Glomerular visceral epithelial cell (primary cell): Measurements from ENCODE around the gene ZNF579.
"Not testable (repeated sequence)": the region's sequence is repeated elsewhere in the genome, so short reads cannot be mapped to it uniquely, and the experiment has no call there.

Experiments
- DNase-seq: peaks from one replicate; pipeline ENCODE4 v3.0.0-alpha.2; 2016; ENCODE audit errors: extremely low spot score

The ZNF579 gene

DNA sequence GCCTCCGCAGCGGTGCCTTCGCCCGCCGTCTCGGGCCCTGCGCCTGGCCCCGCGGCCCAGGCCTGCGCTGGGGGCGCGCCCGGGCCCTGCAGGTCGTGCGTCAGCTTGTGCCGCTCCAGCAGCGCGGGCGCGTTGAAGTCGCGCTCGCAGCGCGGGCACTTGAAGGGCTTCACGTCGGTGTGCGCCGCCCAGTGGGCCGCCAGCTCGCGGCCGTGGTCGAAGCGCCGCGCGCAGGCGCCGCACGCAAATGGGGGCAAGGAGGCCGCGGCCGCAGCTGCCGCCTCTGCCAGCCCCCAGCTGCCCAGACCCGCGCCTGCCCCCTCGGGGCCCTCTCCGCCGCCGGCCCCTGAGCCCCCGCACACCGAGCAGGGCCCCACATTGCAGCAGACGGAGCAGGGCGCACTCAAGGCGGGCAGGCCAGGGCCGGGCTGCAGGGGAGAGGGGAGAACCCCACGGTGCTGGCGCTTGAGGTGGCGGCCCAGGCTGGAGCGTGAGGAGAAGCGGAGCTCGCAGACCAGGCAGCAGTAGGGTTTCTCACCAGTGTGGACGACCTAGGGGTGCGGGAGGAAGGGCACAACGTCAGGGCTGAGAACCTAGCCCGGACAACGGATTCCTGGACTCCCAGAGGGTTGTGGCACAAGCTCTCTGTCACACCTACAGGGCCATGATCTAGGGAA lies 12.6 kb upstream of the ZNF579 start:
- DNase-seq: no peak

DNA sequence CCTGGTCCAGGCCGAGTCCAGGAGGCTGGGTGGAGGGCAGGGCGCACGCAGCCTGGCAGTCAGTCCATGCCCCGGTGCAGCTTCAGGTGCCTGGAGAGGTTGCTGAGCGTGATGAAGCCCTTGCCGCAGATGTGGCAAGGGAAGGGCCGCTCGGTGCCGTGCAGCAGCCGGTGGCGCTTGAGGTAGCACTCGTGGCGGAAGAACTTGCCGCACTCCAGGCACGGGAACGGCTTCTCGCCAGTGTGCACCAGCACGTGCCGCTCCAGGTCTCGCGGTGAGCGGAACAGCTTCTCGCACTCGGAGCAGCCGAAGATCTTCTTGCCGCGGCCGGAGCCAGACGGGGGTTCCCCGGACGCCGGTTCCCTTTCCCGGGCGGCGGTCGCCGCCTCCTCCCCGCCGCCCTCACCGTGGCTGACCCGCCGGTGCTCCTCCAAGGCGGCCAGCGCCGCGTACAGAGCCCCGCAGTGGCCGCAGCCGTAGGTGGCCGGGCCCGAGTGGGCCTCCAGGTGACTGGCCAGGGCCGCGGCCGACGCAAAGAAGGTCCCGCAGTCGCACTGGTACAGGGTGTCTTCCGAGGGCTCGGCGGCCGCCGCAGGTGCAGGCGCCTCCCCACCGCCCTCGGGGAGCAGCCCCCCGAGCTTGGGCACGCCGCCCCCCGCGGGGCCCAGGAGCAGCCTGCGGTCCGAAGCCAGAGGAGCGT lies 11.9 kb upstream of the ZNF579 start:
- DNase-seq: no peak

DNA sequence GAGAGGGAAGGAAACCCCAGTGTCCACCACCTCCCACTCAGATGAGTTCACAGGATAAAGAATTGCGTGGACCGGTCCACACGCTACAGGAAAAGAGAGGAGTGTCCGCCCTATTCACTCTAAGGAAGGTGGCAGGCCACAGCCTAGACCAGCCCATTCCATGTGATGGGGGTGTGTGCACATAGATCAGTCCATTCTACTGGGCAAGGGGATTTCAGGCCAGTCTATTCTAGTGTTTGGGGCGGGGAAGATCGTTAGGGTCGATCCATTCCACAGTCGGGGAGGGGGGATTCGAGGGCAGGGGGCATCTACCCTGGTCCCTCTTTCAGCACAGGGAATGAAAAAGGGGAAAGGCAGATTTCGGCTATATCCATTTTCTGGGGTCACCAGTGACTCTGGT lies 10.9 kb upstream of the ZNF579 start:
- no peak for DNase-seq

DNA sequence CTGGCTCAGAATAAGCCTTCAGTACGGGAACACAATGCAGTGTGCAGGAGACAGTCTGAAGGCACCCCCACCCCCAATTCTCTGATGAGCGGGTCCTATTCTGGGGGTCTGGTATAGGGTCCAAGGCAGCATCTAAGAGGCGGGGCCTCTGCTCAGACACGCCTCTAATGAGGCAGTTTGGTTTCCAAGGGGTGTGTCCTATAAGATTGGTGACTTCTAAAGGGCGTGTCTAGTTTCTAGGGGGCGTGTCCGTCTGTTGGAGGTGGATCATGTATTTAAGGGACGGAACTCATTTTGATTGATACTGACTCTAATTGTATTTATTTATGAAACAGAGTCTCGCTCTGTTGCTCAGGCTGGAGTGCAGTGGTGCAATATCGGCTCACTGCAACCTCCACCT lies 10.0 kb upstream of the ZNF579 start:
- DNase-seq: no peak

DNA sequence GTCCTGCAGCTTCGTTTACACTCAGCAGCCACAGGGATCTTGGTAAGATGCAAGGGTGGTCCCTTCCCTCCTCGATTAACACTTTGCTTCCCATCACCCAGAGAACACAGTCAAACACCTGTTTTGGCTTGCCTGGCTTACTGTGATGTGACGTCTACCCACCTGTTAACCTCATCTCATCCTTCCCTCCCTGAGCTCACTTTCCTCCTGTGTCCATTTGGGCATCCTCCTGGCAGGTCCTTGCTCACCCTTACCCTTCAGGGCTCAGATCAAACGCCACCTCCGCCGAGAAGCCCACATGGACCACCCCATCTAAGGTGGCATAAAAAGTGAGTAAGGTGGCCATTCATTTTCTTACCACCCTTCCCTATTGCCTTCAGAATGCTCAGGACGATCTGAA lies 9.5 kb upstream of the ZNF579 start:
- no peak for DNase-seq

DNA sequence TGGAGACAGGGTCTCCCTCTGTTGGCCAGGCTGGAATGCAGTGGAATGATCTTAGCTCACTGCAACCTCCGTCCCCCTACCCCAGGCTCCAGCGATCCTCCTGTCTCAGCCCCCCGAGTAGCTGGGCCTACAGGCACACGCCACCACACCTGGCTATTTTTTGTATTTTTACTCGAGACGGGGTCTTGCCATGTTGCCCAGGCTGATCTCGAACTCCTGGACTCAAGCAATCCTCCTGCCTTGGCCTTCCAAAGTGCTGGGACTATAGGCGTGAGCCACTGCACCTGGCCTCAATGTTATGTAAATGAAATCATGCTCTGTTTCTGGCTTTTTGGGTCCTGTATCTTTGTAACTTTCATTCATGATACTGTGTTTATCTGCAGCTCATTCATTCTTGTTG lies 8.1 kb upstream of the ZNF579 start:
- no peak for DNase-seq

DNA sequence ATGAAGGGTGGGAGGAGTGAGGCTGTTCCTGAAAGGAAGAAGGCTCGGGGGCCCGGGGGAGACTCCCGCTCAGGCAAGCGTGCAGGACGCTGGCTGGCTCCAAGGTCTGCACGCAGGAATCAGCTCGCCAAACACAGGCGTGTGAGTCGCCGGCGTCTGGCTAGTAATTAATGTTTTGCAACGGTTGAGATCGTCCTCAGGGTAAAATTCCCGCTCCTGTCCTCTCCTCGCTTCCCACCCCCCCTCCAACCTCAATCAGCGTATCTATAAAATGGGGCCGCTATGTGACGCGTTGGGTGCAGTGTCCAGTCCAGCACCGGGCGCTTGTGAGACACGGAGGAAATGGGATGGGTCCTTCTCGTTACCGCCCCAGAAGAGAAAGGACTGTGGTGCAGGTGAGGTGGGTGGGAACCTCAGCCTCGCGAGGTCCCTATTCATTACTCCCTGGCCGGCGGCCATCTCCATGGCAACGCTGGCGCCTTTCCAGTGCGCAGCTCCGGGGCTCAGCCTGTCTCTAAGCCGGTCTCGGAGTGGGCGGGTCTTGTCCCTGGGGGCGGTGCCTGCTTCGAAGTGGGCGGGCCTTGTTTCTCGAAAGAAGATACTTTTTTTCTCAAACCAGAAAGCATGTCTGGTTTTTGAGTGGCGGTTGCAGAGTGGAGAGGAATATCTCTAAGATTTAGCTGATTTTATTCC lies 6.5 kb upstream of the ZNF579 start:
- DNase-seq: peak; percentile 98

DNA sequence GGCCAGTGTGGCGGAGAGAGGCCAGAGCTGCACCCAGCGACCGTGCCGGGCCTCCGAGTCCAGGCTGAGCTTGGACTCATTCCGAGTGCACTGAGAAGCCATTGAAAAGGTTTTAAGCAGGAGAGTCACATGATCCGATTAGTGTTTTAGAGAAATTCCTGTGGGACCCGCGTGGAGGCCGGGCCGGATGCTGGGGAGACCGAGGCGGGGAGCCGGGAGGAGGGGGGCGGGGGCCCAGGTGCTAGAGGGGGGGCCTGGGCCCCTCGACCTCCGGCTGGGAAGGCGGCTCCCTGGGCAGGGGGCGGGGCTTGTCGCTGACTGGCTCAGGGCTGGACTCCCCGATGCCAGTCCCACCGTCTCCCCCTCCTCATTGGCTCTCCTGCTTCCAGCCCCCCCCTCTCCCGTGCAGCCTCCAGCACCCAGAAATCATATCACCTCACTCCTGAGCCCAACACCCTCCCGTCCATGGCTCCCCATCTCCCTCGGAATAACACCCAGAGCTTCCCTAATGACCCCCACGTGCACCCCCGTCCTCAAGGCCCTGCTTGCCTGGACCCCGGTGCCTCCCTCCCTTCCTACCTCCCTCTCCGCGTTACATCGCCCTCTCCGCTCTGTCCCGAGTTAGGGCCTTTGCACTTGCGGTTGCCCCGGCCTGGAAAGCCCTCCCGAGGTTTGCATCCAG lies 5.2 kb upstream of the ZNF579 start:
- DNase-seq: peak; percentile 91

DNA sequence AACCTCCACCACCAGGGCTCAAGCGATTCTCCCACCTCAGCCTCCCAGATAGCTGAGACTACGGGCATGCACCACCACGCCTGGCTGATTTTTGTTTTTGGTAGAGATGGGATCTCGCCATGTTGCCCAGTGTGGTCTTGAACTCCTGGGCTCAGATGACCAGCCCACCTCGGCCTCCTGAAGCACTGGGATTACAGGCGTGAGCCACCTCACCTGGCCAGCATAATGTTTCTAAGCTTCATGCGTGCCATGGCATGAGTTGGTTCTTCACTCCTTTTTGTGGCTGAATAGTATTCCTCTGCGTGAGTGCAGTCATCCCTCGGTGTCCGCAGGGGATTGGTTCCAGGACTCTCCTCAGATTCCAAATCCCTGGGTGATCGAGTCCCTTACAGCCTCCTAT lies 4.2 kb upstream of the ZNF579 start:
- DNase-seq: no peak

DNA sequence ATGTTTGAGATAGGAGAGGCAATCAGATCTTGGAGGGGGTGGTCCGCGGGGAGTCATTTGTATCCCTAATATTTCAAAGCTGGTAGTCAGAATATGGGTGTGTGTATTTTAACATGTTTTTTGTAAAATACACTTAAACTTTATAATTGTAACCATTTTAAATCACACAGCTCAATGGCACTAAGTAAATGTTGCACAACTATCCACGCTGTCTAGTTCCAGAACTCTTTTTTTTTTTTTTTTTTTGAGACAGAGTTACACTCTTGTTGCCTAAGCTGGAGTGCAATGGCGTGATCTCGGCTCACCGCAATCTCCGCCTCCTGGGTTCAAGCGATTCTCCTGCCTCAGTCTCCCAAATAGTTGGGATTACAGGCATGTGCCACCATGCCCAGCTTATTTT lies 3.2 kb upstream of the ZNF579 start:
- DNase-seq: not testable (repeated sequence)

DNA sequence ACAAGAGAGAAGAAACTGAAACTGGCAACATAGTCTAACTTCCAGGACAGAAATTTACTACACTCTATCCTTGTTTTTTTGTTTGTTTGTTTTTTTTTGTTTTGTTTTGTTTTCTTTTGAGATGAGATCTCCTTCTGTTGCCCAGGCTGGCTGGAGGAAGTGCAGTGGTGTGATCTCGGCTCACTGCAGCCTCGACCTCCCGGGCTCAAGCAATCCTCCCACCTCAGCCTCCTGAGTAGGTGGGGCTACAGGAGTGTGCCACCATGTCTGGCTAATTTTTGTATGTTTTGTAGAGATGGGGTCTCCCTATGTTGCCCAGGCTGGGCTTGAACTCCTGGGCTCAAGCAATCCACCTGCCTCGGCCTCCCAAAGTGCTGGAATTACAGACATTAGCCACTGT lies 1.6 kb upstream of the ZNF579 start:
- not testable (repeated sequence) for DNase-seq

DNA sequence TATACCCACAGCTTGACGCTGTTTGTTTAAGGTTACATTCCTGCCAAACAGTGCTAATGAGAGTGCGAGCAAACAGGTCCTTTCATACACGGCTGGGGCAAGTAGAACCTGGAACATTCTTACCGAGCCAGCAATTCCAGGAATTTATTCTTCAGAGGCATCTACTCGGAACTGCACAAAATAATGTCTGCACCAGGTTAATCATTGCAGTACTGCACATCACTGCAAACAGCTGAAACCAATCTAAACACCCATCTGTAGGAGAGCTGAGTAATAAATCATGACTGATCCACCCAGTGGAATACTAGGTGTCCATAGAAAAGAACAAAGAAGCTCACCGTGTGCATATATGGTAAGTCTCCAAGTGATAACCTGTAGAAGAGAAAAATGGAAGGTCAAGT lies 1.2 kb upstream of the ZNF579 start:
- DNase-seq: peak; percentile 81

DNA sequence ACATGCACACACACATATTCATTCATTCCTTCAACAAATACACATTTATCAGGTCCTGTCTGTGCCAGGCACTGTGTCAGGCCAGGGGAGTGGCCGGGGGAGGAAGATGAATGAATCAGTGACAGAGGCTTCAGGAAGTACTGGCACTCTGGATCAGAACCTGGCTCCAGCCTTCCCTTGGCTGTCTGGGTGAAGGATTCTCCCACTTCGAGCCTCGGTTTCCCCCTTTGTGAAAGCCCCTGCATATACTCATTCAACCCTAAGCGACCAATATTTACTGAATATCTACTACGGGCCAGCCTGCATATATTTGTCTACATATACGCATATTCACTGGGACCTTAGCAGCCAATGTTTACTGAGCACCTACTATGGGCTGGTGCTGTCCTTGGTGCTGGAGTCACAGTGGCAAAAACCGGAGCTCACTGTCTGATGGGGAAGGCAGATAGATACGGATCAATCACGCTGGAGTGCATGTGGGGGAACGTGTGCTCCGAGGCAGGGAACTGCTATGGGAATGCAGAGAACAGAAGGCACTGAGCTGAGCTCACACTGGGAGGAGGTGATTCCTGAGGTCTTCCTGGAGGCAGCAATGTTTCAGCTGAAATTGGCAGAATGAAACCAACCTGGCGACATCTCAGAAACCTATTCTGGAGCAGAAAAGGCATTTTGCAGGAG lies 636 bp upstream of the ZNF579 start:
- DNase-seq: peak; percentile 24

DNA sequence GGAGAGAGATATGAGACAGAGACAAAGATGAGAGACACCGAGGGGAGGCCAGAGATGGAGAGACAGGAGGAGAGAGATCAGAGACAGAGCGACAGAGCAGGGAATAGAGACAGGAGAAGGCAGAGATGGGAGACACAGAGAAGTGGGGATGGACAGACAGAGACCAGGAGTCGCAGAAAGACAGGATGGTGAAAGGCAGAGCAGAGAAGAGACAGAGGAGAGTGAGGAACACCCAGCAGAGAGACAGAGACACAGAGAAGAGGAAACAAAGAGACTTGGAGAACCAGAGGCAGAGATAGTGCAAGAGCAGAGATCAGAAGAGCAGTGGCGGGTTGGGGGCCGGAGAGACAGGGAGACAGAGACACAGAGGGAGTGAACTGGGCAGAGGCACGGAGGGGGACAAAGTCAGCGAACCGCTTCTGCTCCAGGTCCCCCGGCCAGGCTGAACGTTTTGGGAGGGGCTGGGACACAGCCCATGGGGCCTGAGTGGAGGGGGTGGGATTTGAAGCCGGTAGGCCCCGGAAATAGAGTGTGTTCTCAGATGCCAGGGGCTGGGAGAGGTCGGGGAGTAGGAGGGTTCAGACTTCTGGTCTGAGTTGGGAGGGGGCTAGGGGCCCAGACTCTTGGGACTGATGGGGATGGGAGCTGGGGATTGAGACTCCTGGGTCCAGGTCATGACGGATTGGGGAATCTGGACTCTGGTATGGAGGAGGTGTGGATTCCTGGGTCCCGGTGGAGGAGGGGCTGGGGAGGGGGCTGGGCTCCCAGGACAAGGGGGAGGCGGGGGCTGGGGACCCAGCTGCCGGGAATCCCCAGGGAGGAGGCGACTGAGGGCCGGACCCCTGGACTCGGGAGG lies 654 bp downstream of the ZNF579 start:
- DNase-seq: peak; percentile 42

DNA sequence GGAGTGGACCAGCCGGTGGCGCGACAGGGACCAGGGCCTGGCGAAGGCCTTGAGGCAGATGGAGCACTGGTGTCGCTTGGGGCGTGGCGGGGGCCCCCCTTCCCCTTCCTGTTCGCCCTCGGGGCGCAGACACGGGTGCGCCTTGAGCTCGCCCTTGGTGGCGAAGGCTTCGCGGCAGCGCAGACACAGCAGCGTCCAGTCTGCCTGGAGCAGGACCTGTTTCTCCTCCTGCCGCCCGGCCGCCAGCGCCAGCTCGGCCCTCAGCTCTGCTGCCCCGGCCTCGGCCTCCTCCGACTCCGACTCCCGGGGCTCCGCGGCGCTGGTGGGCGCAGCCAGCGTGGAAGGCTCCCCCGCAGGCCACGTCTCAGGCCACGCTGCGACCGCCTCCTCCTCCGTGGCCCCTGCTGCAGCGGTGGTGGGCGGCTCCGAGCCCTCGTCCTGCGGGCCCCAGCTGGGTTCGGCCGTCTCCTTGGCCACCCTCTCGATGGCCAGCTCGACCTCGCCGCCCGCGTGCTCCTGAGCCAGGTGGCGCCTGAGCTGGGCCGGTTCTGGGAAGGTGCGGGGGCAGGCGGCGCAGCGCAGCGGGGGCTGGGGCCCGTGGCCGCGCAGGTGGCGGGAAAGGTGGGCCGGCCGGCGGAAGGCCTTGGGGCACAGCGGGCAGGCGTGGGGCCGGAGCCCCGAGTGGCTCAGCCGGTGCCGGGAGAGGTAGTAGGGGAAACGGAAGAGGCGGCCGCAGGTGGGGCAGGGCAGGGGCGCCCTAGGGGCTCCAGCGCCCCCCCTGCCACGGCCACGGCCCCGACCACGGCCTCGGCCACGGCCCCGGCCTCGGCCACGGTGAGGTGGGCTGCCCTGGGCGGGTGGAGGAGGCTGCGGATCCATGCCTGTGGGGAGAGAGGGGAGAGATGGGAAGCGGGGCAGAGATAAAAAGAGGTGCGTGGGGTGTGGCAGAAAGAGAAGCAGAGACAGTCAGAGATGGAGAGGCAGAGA lies 1.6 kb downstream of the ZNF579 start:
- no peak for DNase-seq

DNA sequence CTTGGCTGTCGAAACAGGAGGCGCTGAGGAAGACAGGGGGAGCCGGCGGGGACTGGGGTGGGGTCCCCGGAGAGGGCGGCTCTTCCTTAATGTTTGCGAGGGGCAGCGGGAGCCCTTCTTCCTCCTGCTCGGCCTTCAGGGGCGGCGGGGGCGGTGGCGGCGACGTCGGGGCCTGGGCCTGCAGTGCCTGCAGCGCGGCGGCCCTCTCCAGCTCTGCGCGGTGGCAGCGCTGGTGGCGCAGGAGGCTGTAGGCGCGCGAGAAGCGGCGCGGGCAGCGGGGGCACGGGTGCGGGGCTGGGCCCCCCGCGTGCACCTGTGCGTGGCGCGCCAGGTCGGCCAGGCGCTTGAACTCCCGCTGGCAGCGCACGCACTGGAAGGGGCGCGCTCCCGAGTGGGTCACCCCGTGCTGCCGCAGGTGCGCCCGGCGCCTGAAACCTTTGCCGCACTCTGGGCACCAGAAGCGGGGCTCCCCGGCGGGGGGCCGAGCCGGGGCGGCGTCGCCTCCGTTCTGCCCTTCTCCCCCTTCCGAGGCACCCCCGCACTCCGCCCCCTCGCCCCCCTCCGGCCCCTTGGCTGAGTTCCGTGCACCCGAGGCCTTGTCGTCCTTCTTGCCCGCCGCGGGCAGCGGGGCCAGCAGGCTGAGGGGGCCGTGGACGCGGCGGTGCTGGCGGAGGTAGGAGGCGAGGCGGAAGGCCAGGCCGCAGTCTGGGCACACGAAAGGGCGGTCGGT lies 2.5 kb downstream of the ZNF579 start:
- no peak for DNase-seq

DNA sequence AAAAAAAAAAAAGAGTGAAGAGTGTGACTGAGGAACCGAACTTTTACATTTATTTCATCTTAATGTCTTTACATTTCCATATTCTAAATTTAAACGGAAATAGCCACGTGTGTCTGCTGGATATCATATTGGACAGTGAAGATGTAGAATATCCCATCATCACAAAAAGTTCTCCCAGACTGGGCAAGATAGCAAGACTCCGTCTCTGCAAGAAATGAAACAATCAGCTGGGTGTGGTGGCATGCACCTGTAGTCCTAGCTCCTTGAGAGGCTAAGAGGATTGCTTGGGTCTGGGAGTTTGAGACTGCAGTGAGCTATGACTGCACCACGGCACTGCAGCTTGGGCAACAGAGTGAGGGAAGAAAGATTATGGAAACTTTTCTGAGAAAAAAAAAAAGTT lies 3.9 kb downstream of the ZNF579 start:
- no peak for DNase-seq

DNA sequence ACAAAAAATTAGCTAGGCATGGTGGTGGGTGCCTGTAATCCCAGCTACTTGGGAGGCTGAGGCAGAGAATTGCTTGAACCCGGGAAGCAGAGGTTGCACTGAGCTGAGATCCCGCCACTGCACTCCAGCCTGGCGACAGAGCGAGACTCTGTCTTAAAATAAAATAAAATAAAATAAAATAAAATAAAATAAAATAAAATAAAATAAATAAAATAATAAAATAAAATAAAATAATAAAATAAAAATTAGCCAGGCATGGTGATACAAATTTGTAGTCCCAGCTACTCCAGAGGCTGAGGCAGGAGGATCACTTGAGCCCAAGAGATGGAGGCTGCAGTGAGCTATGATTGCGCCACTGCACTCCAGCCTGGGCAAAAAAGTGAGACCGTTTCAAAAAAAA lies 6.7 kb downstream of the ZNF579 start:
- DNase-seq: not testable (repeated sequence)

DNA sequence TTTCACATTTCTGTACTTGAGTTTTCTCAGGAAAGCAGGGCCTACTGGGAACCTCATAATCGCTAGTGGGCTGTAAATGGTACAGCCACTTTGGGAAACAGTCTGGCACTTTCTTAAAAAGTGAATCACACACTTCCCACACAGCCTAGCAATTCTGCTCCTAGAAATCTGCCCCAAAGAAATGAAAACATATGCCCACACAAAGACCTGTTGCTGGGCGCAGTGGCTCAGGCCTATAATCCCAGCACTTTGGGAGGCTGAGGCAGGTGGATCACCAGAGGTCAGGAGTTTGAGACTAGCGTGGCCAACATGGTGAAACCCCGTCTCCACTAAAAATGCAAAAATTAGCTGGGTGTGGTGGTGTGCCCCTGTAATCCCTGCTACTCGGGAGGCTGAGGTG lies 11.2 kb downstream of the ZNF579 start:
- DNase-seq: not testable (repeated sequence)
